Pancreas (tissue), 10 donors: ENCODE data around the gene LEMD2. TPM values are rescaled to one million over a fixed set of nuclear protein-coding genes. Genes with fewer than 3 reads are reported as not detected.

ENCODE experiments used
- ATAC-seq, 4 donors: fragments of 200-7000 bp; cut with Tn5 transposase; one replicate each; pipeline versions ENCODE4 v1.8.0 to v1.9.1; 2020; ENCODE audit warnings: mild to moderate bottlenecking in 4 of 4, moderate library complexity in 4 of 4
- DNase-seq, 6 donors: peaks; one replicate each; pipeline ENCODE4 v3.0.0-alpha.2; 2020
- FAIRE-seq: peaks from 2 replicates; lab custom pipeline; 2012; peaks lifted over from hg19 to GRCh38; lab: Jason Lieb, UNC
- H3K27ac ChIP-seq, 4 donors: fragments of 200-600 bp; sonication (generic); 1 replicate in 3 of 4; 2 replicates in 1 of 4; pipeline versions ENCODE4 v1.5.0 to v1.8.0; 2020
- H3K27me3 ChIP-seq, 4 donors: fragments of 200-600 bp; one replicate each; pipeline ENCODE4 v1.8.0; 2021
- H3K36me3 ChIP-seq, 3 donors: fragments of 200-600 bp; sonication (generic) in 1 of 3; one replicate each; pipeline versions ENCODE4 v1.5.0 to v1.8.0; 2020 to 2021
- H3K4me1 ChIP-seq, 3 donors: fragments of 200-600 bp; one replicate each; pipeline ENCODE4 v1.8.0; 2021
- H3K4me3 ChIP-seq, 4 donors: fragments of 200-600 bp; sonication (generic) in 2 of 4; one replicate each; pipeline versions ENCODE4 v1.5.0 to v1.8.0; 2020 to 2021
- H3K9me3 ChIP-seq, 4 donors: fragments of 200-600 bp; one replicate each; pipeline ENCODE4 v1.8.0; 2021
- CTCF ChIP-seq, 4 donors: fragments of 200-600 bp; sonication (generic) in 3 of 4; IDR thresholded peaks; one replicate each; pipeline versions ENCODE4 v1.5.0 to v1.8.0; 2021; ENCODE audit warnings: antibody characterized with exemption in 4 of 4
- WGBS, 2 donors: extraction: QIAGEN DNeasy Blood & Tissue Kit; methylation state at CpG; one replicate each; pipeline ENCODE4 v1.1.7; 2013; 5-methylcytosine and 5-hydroxymethylcytosine counted together
- intact Hi-C, 3 donors: fragments of 100-400 bp; cut with DNase I; formaldehyde crosslinking; loops; one replicate each; pipeline versions ENCODE4 v1.11.1 to v1.14.2; 2022
- polyA plus RNA-seq, 2 donors: library from polyadenylated mRNA; stranded (reverse); fragments of 200-250 nt; gene quantifications; one replicate each; pipeline ENCODE4 v1.2.3, GENCODE V29; 2013
- total RNA-seq, 6 donors: library from RNA; stranded (reverse); fragmentation: NEBNext Ultra II Directional in 4 of 6; extraction: Animal tissue kit (Norgen Biotek cat#: 25700) in 4 of 6; gene quantifications; one replicate each; pipeline versions ENCODE4 v1.2.1 to v1.2.4, GENCODE V29; 2021 to 2023
- donor health status: healthy with polysubstance abuse.
- donor health status: DM: no; HTN: no; CAD: no; lungs with moderate emphysema.
- donor health status: DM: no; HTN: no; CAD: no.
- donor health status: control.
- donor health status: control.
- donor health status: Bipolar disorder and iron deficiency.
- donor health status: DM: yes; HTN: yes; CAD: no.
- donor health status: DM: no; HTN: no; CAD: no.
- donor health status: DM: no; HTN: no; CAD: no.
- donor health status: DM: yes; HTN: yes; CAD: no.

LEMD2 gene
- total and polyA plus RNA-seq, 8 donors, result 23.4 to 59.4 (median 30.0) TPM

- ATAC-seq (no peak), DNase-seq (no peak), FAIRE-seq (no peak)
- intact Hi-C loops, result no loop called here
- Histone ChIP-seq H3K36me3 (no peaks in the 10 kb centered on the region), H3K27ac (no peak overlapping the region), H3K4me1 (no peaks in the 10 kb centered on the region), H3K9me3 (no peaks in the 10 kb centered on the region), H3K27me3 (no peaks in the 10 kb centered on the region), H3K4me3 (no peak overlapping the region)
- WGBS, 2 donors, result 46 to 53% methylated on average over 14 of the region's 14 CpGs
- no peak for TF ChIP-seq CTCF (IDR thresholded peaks at IDR 0.05)
Observed at GRCh38 chr6:33827546-33828451, 38.9 kb upstream of the LEMD2 start.

- no peaks in the 10 kb centered on the region for H3K4me1 ChIP-seq
- H3K27ac ChIP-seq, result no peak overlapping the region
- ATAC-seq (no peak), FAIRE-seq (no peak), DNase-seq (no peak)
- no peaks in the 10 kb centered on the region for H3K36me3 ChIP-seq
- no peaks in the 10 kb centered on the region for H3K9me3 ChIP-seq
- intact Hi-C loops, result no loop called here
- no peak for TF ChIP-seq CTCF (IDR thresholded peaks at IDR 0.05)
- H3K27me3 ChIP-seq, result no peaks in the 10 kb centered on the region
- WGBS, 2 donors, result 23 to 57% methylated on average over 2 of the region's 2 CpGs
- H3K4me3 ChIP-seq, result no peak overlapping the region
Observed at GRCh38 chr6:33826537-33826936, 37.6 kb upstream of the LEMD2 start.

GRCh38 chr6:33824461-33825154 is 35.7 kb upstream of the LEMD2 start:
- Histone ChIP-seq H3K27me3 (no peaks in the 10 kb centered on the region), H3K4me3 (no peak overlapping the region), H3K27ac (no peak overlapping the region), H3K36me3 (no peaks in the 10 kb centered on the region), H3K9me3 (no peaks in the 10 kb centered on the region), H3K4me1 (no peaks in the 10 kb centered on the region)
- WGBS, 2 donors, result 62 to 65% methylated on average over 15 of the region's 15 CpGs
- intact Hi-C loops, result no loop called here
- TF ChIP-seq CTCF (IDR thresholded peaks at IDR 0.05), result no peak
- FAIRE-seq (no peak), ATAC-seq (peak in 1 of 4 donors; percentile 38), DNase-seq (no peak)

GRCh38 chr6:33823806-33824205 is 34.9 kb upstream of the LEMD2 start:
- TF ChIP-seq CTCF (IDR thresholded peaks at IDR 0.05), result no peak
- DNase-seq (no peak), ATAC-seq (no peak), FAIRE-seq (no peak)
- Histone ChIP-seq H3K27me3 (no peaks in the 10 kb centered on the region), H3K9me3 (no peaks in the 10 kb centered on the region), H3K27ac (no peak overlapping the region), H3K36me3 (no peaks in the 10 kb centered on the region), H3K4me1 (no peaks in the 10 kb centered on the region), H3K4me3 (no peak overlapping the region)
- 63 to 90% methylated on average over 2 of the region's 2 CpGs for WGBS, 2 donors
- intact Hi-C loops, result no loop called here
